ENCODE data around the gene PCYOX1L. TPM values are rescaled to one million over a fixed set of nuclear protein-coding genes. Genes with fewer than 3 reads are reported as not detected.

PCYOX1L gene
- polyA plus RNA-seq, 6 donors from 2014 or later = 5.4 to 9.2 (median 8.0) TPM

GRCh38 chr5:149404746-149405549 lies 47.1 kb downstream of the PCYOX1L start:
- H3K36me3 Mint-ChIP-seq = no peaks in the 10 kb centered on the region
- H3K27ac Mint-ChIP-seq = no peak overlapping the region
- DNase-seq = no peak
- H3K4me1 Mint-ChIP-seq = no peaks in the 10 kb centered on the region
- H3K27me3 Mint-ChIP-seq = peaks cover 5 to 23% (median 16%) of the 10 kb centered on the region in 3 donors
- H3K9me3 Mint-ChIP-seq = peaks cover 0 to 3% (median 0%) of the 10 kb centered on the region in 7 donors
- no peak overlapping the region for H3K4me3 Mint-ChIP-seq
- ATAC-seq (ENCODE audit: low read depth in 2 of 2) = no peak

GRCh38 chr5:149405550-149406202 lies 47.8 kb downstream of the PCYOX1L start:
- Mint-ChIP-seq H3K9me3 (peaks cover 0 to 3% (median 0%) of the 10 kb centered on the region in 7 donors), H3K27ac (peak overlapping the region in 2 of 6 donors; percentile 77 to 90), H3K36me3 (no peaks in the 10 kb centered on the region), H3K4me1 (no peaks in the 10 kb centered on the region), H3K4me3 (no peak overlapping the region), H3K27me3 (peaks cover 5 to 23% (median 16%) of the 10 kb centered on the region in 3 donors)
- no peak for ATAC-seq (ENCODE audit: low read depth in 2 of 2)
- DNase-seq = no peak

- DNase-seq (no peak), ATAC-seq (ENCODE audit: low read depth in 2 of 2) (no peak)
- H3K9me3 Mint-ChIP-seq = no peaks in the 10 kb centered on the region
- H3K36me3 Mint-ChIP-seq = no peaks in the 10 kb centered on the region
- peaks cover 5 to 23% (median 16%) of the 10 kb centered on the region in 3 donors for H3K27me3 Mint-ChIP-seq
- H3K27ac Mint-ChIP-seq = no peak overlapping the region
- no peak overlapping the region for H3K4me3 Mint-ChIP-seq
- H3K4me1 Mint-ChIP-seq = no peaks in the 10 kb centered on the region
These were observed 48.5 kb downstream of the PCYOX1L start for GRCh38 chr5:149406203-149406978.

- Mint-ChIP-seq H3K27ac (peak overlapping the region in 2 of 6 donors; percentile 58 to 60), H3K4me3 (no peak overlapping the region), H3K9me3 (no peaks in the 10 kb centered on the region), H3K36me3 (no peaks in the 10 kb centered on the region), H3K27me3 (peaks cover 5 to 23% (median 16%) of the 10 kb centered on the region in 3 donors), H3K4me1 (no peaks in the 10 kb centered on the region)
- DNase-seq (no peak), ATAC-seq (ENCODE audit: low read depth in 2 of 2) (no peak)
These were observed 49.1 kb downstream of the PCYOX1L start for GRCh38 chr5:149406979-149407306.

- Mint-ChIP-seq H3K9me3 (no peaks in the 10 kb centered on the region), H3K4me1 (no peaks in the 10 kb centered on the region), H3K4me3 (peak overlapping the region in 1 of 8 donors; percentile 70), H3K27ac (peak overlapping the region in 1 of 6 donors; percentile 60), H3K36me3 (no peaks in the 10 kb centered on the region), H3K27me3 (peaks cover 5 to 23% (median 16%) of the 10 kb centered on the region in 3 donors)
- DNase-seq (no peak), ATAC-seq (ENCODE audit: low read depth in 2 of 2) (no peak)
These were observed 49.7 kb downstream of the PCYOX1L start for GRCh38 chr5:149407323-149408251.

- H3K27me3 Mint-ChIP-seq = peaks cover 5 to 31% (median 16%) of the 10 kb centered on the region in 3 donors
- H3K27ac Mint-ChIP-seq = no peak overlapping the region
- peak overlapping the region in 1 of 8 donors; percentile 70 for H3K4me3 Mint-ChIP-seq
- H3K4me1 Mint-ChIP-seq = no peaks in the 10 kb centered on the region
- no peaks in the 10 kb centered on the region for H3K36me3 Mint-ChIP-seq
- no peak for DNase-seq
- no peaks in the 10 kb centered on the region for H3K9me3 Mint-ChIP-seq
- no peak for ATAC-seq (ENCODE audit: low read depth in 2 of 2)
These were observed 50.6 kb downstream of the PCYOX1L start for GRCh38 chr5:149408252-149409099.

DNA sequence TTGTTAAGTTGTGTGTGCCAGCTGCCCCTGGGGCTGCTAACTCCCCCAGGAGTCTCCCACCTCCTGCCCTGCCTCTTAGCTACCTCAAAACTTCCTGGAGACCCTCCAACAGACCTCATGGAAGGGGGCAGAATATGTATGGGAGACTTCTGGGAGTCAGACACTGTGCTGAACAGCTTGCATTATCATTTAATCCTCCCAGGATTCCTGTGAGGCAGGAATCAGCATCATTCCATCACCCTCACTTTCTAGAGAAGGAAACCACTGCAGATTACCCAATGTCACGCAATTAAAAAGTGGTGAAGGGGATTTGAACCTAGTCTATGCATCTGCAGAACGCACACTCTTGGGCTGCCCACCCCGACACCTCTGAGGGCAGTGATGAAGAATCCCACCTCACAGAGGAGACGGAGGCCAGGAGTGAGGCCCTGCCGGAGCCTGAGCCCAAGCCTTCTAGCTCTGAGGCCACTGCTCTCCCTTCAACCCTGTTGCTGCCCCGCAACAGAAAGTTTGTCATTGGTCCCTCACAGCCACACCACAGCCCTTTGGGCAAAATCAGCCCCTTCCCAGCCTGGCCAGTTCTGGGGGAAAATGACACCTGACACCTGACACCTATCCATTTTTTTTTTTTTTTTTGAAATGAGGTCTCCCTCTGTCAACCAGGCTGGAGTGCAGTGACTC lies 51.6 kb downstream of the PCYOX1L start:
- no peaks in the 10 kb centered on the region for H3K36me3 Mint-ChIP-seq
- DNase-seq (no peak), ATAC-seq (ENCODE audit: low read depth in 2 of 2) (no peak)
- H3K27ac Mint-ChIP-seq = no peak overlapping the region
- H3K4me3 Mint-ChIP-seq = no peak overlapping the region
- H3K9me3 Mint-ChIP-seq = no peaks in the 10 kb centered on the region
- H3K4me1 Mint-ChIP-seq = no peaks in the 10 kb centered on the region
- peaks cover 5 to 27% (median 10%) of the 10 kb centered on the region in 3 donors for H3K27me3 Mint-ChIP-seq

DNA sequence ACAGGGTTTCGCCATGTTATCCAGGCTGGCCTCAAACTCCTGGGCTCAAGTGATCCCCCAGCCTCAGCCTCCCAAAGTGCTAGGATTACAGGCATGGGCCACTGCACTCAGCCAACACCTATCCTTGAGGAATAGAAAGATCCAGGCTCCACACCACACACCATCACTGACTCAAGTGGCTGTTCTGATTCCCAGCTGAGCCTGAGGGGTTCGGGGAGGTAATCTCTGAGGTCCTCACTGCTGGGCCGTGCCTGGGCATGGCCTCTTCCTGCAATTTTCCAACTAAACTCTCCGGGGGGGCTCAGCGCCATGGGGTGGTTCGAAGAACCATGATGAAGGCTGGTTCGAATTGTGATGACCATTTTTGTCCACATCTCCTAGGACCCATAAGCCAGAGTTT lies 52.2 kb downstream of the PCYOX1L start:
- DNase-seq (no peak), ATAC-seq (ENCODE audit: low read depth in 2 of 2) (no peak)
- no peak overlapping the region for H3K27ac Mint-ChIP-seq
- no peaks in the 10 kb centered on the region for H3K36me3 Mint-ChIP-seq
- H3K4me3 Mint-ChIP-seq = no peak overlapping the region
- no peaks in the 10 kb centered on the region for H3K9me3 Mint-ChIP-seq
- H3K4me1 Mint-ChIP-seq = no peaks in the 10 kb centered on the region
- peaks cover 5 to 27% (median 16%) of the 10 kb centered on the region in 3 donors for H3K27me3 Mint-ChIP-seq

DNA sequence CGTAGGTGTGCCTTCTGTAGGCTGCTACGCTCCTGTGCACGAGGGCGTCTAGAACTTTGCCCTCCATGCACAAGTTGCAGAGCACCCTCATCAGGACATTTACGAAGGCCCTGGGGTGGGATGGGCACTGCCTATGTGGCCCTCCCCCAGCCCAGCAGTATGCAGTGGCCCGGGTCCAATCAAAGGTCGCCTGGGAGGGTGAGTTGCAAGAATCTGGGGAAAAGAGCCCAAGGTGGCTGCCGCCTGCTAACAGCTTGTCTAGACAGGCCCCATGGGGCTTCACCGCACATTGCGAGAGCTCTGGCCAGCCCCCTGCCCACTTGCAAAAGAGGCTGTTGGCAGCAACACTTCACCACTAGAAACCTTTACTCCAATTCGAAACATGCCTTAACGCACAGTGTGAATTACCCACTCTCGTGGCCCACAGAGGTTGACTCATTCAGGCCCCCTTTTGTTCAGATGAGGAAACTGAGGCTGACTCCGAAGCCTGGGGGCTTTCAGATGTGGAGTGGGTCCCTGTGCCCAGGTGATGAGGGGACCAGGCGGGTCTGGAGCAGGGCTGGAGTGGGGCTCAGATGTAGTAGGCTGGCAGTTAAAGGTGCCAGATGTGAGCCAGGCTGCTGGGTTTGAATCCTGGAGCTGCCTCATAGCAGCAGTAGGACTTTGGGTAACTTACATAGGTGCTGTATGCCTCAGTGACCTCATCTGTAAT lies 53.0 kb downstream of the PCYOX1L start:
- ATAC-seq (ENCODE audit: low read depth in 2 of 2) = no peak
- H3K27ac Mint-ChIP-seq = no peak overlapping the region
- no peak for DNase-seq
- H3K4me1 Mint-ChIP-seq = no peaks in the 10 kb centered on the region
- no peak overlapping the region for H3K4me3 Mint-ChIP-seq
- H3K36me3 Mint-ChIP-seq = no peaks in the 10 kb centered on the region
- no peaks in the 10 kb centered on the region for H3K9me3 Mint-ChIP-seq
- peaks cover 5 to 27% (median 11%) of the 10 kb centered on the region in 3 donors for H3K27me3 Mint-ChIP-seq

DNA sequence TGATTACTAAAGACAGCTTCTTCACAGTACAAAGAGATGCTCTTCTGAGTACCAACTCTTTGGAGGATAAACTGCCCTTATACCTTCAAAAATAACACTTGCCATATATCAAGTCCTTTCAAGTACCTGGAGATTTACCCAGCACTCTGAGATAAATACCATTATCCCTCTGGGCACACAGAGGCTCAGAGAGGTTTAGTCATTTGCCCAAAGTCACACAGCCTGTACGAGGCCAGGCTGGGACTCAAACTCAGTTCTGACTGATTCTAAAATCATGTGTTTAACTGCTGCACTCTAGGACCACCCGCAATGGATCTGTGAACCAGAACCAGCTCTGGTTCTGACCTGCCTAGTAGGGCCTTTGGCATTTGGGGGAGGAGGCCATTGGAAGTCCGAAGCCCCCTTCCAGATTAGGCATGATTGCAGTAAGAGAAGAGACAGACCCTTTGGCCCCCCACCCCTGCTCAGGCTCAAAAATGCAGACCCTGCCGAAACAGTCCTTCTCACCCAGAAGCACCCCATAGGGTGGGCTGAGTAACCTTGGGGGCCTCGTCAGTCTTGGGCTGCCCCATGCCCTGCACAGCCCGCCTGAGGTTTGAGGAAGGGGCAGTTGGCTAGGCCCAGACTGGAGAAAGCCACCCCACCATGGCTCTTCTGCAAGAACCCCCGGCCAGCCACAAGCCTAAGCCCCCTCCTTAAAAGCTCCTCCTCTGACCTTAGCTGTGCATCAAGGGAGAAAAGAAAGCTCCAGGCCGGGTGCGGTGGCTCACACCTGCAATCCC lies 54.1 kb downstream of the PCYOX1L start:
- Mint-ChIP-seq H3K36me3 (no peaks in the 10 kb centered on the region), H3K4me1 (no peaks in the 10 kb centered on the region), H3K27ac (no peak overlapping the region), H3K9me3 (no peaks in the 10 kb centered on the region), H3K27me3 (peaks cover 4 to 24% (median 9%) of the 10 kb centered on the region in 3 donors), H3K4me3 (no peak overlapping the region)
- ATAC-seq (ENCODE audit: low read depth in 2 of 2) (no peak), DNase-seq (no peak)

All from naive B cell (primary cell).